ENCODE measurements around the gene MAPKAP1. TPM values are rescaled to one million over a fixed set of nuclear protein-coding genes. Genes with fewer than 3 reads are reported as not detected.
A peak's percentile ranks its signal among the peaks of the same experiment; 100 is the strongest.

MAPKAP1 gene
- total RNA-seq, 4 donors from 2014 or later, result 54.1 to 195 (median 61.9) TPM

GRCh38 chr9:125646621-125647100, 60.3 kb downstream of the MAPKAP1 start:
- intact Hi-C loops (cut with DNase I; ENCODE audit: low total_unique reads), result no loop called here
- DNase-seq, result no peak
- Histone ChIP-seq H3K27me3 (no peaks in the 10 kb centered on the region), H3K4me3 (peak overlapping the region in 1 of 2 donors; percentile 2), H3K4me1 (peaks cover 0 to 3% of the 10 kb centered on the region in 2 donors), H3K27ac (peak overlapping the region in 1 of 2 donors; percentile 58), H3K9me3 (no peaks in the 10 kb centered on the region), H3K36me3 (no peaks in the 10 kb centered on the region)
- no peak for TF ChIP-seq CTCF (IDR thresholded peaks at IDR 0.05)
- no peak for TF ChIP-seq POLR2A (IDR thresholded peaks at IDR 0.05)

GRCh38 chr9:125646217-125646616, 60.8 kb downstream of the MAPKAP1 start:
- no peak for DNase-seq
- TF ChIP-seq CTCF (IDR thresholded peaks at IDR 0.05), result no peak
- TF ChIP-seq POLR2A (IDR thresholded peaks at IDR 0.05), result no peak
- intact Hi-C loops (cut with DNase I; ENCODE audit: low total_unique reads), result no loop called here
- Histone ChIP-seq H3K27ac (peak overlapping the region in 1 of 2 donors; percentile 58), H3K4me3 (no peak overlapping the region), H3K4me1 (peaks cover 0 to 3% of the 10 kb centered on the region in 2 donors), H3K27me3 (no peaks in the 10 kb centered on the region), H3K9me3 (no peaks in the 10 kb centered on the region), H3K36me3 (no peaks in the 10 kb centered on the region)

- Histone ChIP-seq H3K4me1 (peaks cover 0 to 3% of the 10 kb centered on the region in 2 donors), H3K4me3 (no peak overlapping the region), H3K9me3 (no peaks in the 10 kb centered on the region), H3K36me3 (no peaks in the 10 kb centered on the region), H3K27me3 (no peaks in the 10 kb centered on the region), H3K27ac (no peak overlapping the region)
- intact Hi-C loops (cut with DNase I; ENCODE audit: low total_unique reads), result no loop called here
- TF ChIP-seq POLR2A (IDR thresholded peaks at IDR 0.05), result no peak
- TF ChIP-seq CTCF (IDR thresholded peaks at IDR 0.05), result no peak
- DNase-seq, result no peak
Observed at GRCh38 chr9:125644819-125645507, 62.0 kb downstream of the MAPKAP1 start.

- H3K27ac ChIP-seq, result no peak overlapping the region
- intact Hi-C loops (cut with DNase I; ENCODE audit: low total_unique reads), result no loop called here
- H3K9me3 ChIP-seq, result no peaks in the 10 kb centered on the region
- no peak overlapping the region for H3K4me3 ChIP-seq
- H3K4me1 ChIP-seq, result peaks cover 0 to 3% of the 10 kb centered on the region in 2 donors
- no peaks in the 10 kb centered on the region for H3K36me3 ChIP-seq
- H3K27me3 ChIP-seq, result no peaks in the 10 kb centered on the region
- no peak for DNase-seq
- TF ChIP-seq CTCF (IDR thresholded peaks at IDR 0.05), result no peak
- no peak for TF ChIP-seq POLR2A (IDR thresholded peaks at IDR 0.05)
Observed at GRCh38 chr9:125642311-125642710, 64.7 kb downstream of the MAPKAP1 start.

- TF ChIP-seq POLR2A (IDR thresholded peaks at IDR 0.05), result no peak
- no peak for TF ChIP-seq CTCF (IDR thresholded peaks at IDR 0.05)
Observed at GRCh38 chr9:125639057-125639456, 68.0 kb downstream of the MAPKAP1 start.

More at GRCh38 chr9:125639057-125639456, 68.0 kb downstream of the MAPKAP1 start:
- Histone ChIP-seq H3K4me3 (no peak overlapping the region), H3K4me1 (peaks cover 0 to 6% of the 10 kb centered on the region in 2 donors), H3K27me3 (no peaks in the 10 kb centered on the region), H3K36me3 (no peaks in the 10 kb centered on the region), H3K9me3 (no peaks in the 10 kb centered on the region), H3K27ac (no peak overlapping the region)
- no peak for DNase-seq
- intact Hi-C loops (cut with DNase I; ENCODE audit: low total_unique reads), result no loop called here
